Measurements from ENCODE around the gene SMCO2. TPM values are rescaled to one million over a fixed set of nuclear protein-coding genes. Genes with fewer than 3 reads are reported as not detected.

The SMCO2 gene
- total and polyA plus RNA-seq, 2 of the 13 experiments (the other 11 are each of a cell fraction or from before 2014, with no cell fraction given) = 0.15 TPM; not detected in 1

- Histone ChIP-seq H3K4me3 (replicated peaks in 1 of 3; ENCODE audit: insufficient read depth in 1 of 3, low read depth in 2 of 3, low read length in 3 of 3) (no peak overlapping the region), H3K4me1 (ENCODE audit: insufficient read depth, low read length) (peaks cover 10% of the 10 kb centered on the region), H3K36me3 (replicated peaks in 1 of 2; ENCODE audit: control insufficient read depth in 1 of 2, insufficient read depth in 2 of 2, low read length in 2 of 2) (no peaks in the 10 kb centered on the region), H3K9me3 (ENCODE audit: low read length) (no peaks in the 10 kb centered on the region), H4K20me1 (ENCODE audit: insufficient read depth, low read length) (no peaks in the 10 kb centered on the region), H3K27ac (ENCODE audit: extremely low read length, insufficient read depth, low read length) (no peak overlapping the region), H3K27me3 (ENCODE audit: control insufficient read depth in 1 of 2, insufficient read depth in 2 of 2, low read length in 2 of 2) (no peaks in the 10 kb centered on the region), H3K4me2 (ENCODE audit: low read depth, low read length) (no peak overlapping the region), H3K9ac (ENCODE audit: insufficient read depth, low read depth, low read length) (no peak overlapping the region), H2AFZ (ENCODE audit: low read length) (no peak overlapping the region), H3K79me2 (ENCODE audit: insufficient read depth, low read length) (no peaks in the 10 kb centered on the region)
- ChIA-PET CTCF (ENCODE audit: low intra/inter-chr PET ratio, low total read pairs) (interaction anchor here (0.8 to 2.8 kb wide), 4 partner anchors 200 to 269 kb away, joined by 3 to 11 read pairs (median 6); no protein-coding TSS in a partner anchor), POLR2A (interaction anchor here (2.2 kb wide), 1 partner anchor 89 kb away, joined by 6 read pairs; the partner anchor contains the start of gene PPFIBP1)
- 35% methylated on average over 4 of the region's 6 CpGs for WGBS (ENCODE audit: low lambda C conversion rate)
- FAIRE-seq (no peak), DNase-seq (ENCODE audit: low spot score) (no peak), ATAC-seq (peak; percentile 61)
- TF ChIP-seq, protein P1, sequence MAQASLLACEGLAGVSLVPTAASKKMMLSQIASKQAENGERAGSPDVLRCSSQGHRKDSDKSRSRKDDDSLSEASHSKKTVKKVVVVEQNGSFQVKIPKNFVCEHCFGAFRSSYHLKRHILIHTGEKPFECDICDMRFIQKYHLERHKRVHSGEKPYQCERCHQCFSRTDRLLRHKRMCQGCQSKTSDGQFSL (CRISPR knock-in tag; IDR thresholded peaks at IDR 0.05) = peak; percentile 95
- TF ChIP-seq SMC3 (IDR thresholded peaks at IDR 0.05; ENCODE audit: low read length) (0 out of 2 replicates have a peak, but pooled peaks have one; percentile 37), PCBP1 (IDR thresholded peaks at IDR 0.05; ENCODE audit: borderline replicate concordance, low read depth, low read length) (no peak), HNRNPK (IDR thresholded peaks at IDR 0.05; ENCODE audit: low read depth, low read length, poor library complexity, severe bottlenecking) (peak; percentile 74), CTCF (CRISPR knock-in tag; IDR thresholded peaks at IDR 0.05) (peak; percentile 39), NR2C2 (CRISPR knock-in tag; IDR thresholded peaks at IDR 0.05; ENCODE audit: borderline replicate concordance) (no peak)
- TF ChIP-seq, protein P2, sequence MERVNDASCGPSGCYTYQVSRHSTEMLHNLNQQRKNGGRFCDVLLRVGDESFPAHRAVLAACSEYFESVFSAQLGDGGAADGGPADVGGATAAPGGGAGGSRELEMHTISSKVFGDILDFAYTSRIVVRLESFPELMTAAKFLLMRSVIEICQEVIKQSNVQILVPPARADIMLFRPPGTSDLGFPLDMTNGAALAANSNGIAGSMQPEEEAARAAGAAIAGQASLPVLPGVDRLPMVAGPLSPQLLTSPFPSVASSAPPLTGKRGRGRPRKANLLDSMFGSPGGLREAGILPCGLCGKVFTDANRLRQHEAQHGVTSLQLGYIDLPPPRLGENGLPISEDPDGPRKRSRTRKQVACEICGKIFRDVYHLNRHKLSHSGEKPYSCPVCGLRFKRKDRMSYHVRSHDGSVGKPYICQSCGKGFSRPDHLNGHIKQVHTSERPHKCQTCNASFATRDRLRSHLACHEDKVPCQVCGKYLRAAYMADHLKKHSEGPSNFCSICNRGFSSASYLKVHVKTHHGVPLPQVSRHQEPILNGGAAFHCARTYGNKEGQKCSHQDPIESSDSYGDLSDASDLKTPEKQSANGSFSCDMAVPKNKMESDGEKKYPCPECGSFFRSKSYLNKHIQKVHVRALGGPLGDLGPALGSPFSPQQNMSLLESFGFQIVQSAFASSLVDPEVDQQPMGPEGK (CRISPR knock-in tag; IDR thresholded peaks at IDR 0.05) = 0 out of 2 replicates have a peak, but pooled peaks have one; percentile 10
- intact Hi-C loops (cut with micrococcal nuclease; ENCODE audit: unreplicated experiment) (loop anchor here (1.0 to 5.0 kb wide), 3 partner anchors 200 to 267 kb away; no protein-coding TSS in a partner anchor), in situ Hi-C loops (cut with HindIII; ENCODE audit: extremely low pct_ligation_motif_present, low pct_unique_long_range_greater_than_20kb) (loop anchor here (5.0 kb wide), 1 partner anchor 217 kb away; no protein-coding TSS in a partner anchor)
- no TSS peak for BruUV-seq (replicated peaks)
Observed at GRCh38 chr12:27434673-27435565, 11.6 kb upstream of the SMCO2 start.

Measured in HepG2 (cell line).